ENCODE data around the gene RIMBP3B.
"Not testable (repeated sequence)": the region's sequence is repeated elsewhere in the genome, so short reads cannot be mapped to it uniquely, and the experiment has no call there.

GRCh38 chr22:21435998-21436810 is 52.7 kb downstream of the RIMBP3B start:
- not testable (repeated sequence) for TF ChIP-seq BHLHE40 (IDR thresholded peaks at IDR 0.05; ENCODE audit: borderline replicate concordance); FOXM1 (IDR thresholded peaks at IDR 0.05; ENCODE audit: borderline replicate concordance); SP1 (IDR thresholded peaks at IDR 0.05); SUZ12 (IDR thresholded peaks at IDR 0.05); ELF4 (IDR thresholded peaks at IDR 0.05); NFRKB (IDR thresholded peaks at IDR 0.05); PKNOX1 (IDR thresholded peaks at IDR 0.05); ARNT (IDR thresholded peaks at IDR 0.05); FOXK2 (IDR thresholded peaks at IDR 0.05); LEF1 (IDR thresholded peaks at IDR 0.05; ENCODE audit: borderline replicate concordance); FOXA1 (IDR thresholded peaks at IDR 0.05); HDGF (IDR thresholded peaks at IDR 0.05; ENCODE audit: borderline replicate concordance); ZNF384 (IDR thresholded peaks at IDR 0.05)

Measured in HEK293T (cell line).